Spleen (tissue), 11 donors: ENCODE results near the gene SLC1A4. TPM values are rescaled to one million over a fixed set of nuclear protein-coding genes. Genes with fewer than 3 reads are reported as not detected.

Source experiments
- DNase-seq: peaks from one replicate; pipeline ENCODE4 v3.0.0-alpha.2; 2020
- H3K27ac ChIP-seq, 8 donors: fragments of 200-600 bp; sonication (generic) in 7 of 8; 1 replicate in 4 of 8; 2 replicates in 4 of 8; pipeline versions ENCODE4 v1.5.0 to v1.8.0; 2016 to 2021; ENCODE audit warnings: inconsistent platforms in 4 of 8, mild to moderate bottlenecking in 4 of 8, moderate library complexity in 1 of 8
- H3K27me3 ChIP-seq, 7 donors: fragments of 200-600 bp; sonication (generic) in 6 of 7; replicated peaks in 1 of 7; 1 replicate in 4 of 7; 2 replicates in 3 of 7; pipeline versions ENCODE4 v1.5.0 to v1.8.0; 2016 to 2021; ENCODE audit warnings: inconsistent platforms in 3 of 7, mild to moderate bottlenecking in 1 of 7
- H3K36me3 ChIP-seq, 6 donors: fragments of 200-600 bp; sonication (generic) in 5 of 6; 1 replicate in 4 of 6; 2 replicates in 2 of 6; pipeline versions ENCODE4 v1.5.0 to v1.8.0; 2016 to 2021; ENCODE audit warnings: inconsistent platforms in 2 of 6
- H3K4me1 ChIP-seq, 6 donors: fragments of 200-600 bp; sonication (generic) in 5 of 6; 1 replicate in 3 of 6; 2 replicates in 3 of 6; pipeline versions ENCODE4 v1.5.0 to v1.8.0; 2016 to 2021; ENCODE audit warnings: inconsistent platforms in 3 of 6
- H3K4me3 ChIP-seq, 8 donors: fragments of 200-600 bp; sonication (generic) in 7 of 8; 1 replicate in 4 of 8; 2 replicates in 4 of 8; pipeline versions ENCODE4 v1.5.0 to v1.8.0; 2016 to 2021; ENCODE audit warnings: inconsistent platforms in 4 of 8, mild to moderate bottlenecking in 4 of 8, moderate library complexity in 2 of 8
- H3K9me3 ChIP-seq, 8 donors: fragments of 200-600 bp; sonication (generic) in 7 of 8; 1 replicate in 4 of 8; 2 replicates in 4 of 8; pipeline versions ENCODE4 v1.5.0 to v1.8.0; 2016 to 2021; ENCODE audit warnings: inconsistent platforms in 4 of 8
- CTCF ChIP-seq, 11 experiments: fragments of 200-600 bp in 7 of 11; fragments of 450-650 bp in 4 of 11; sonication (generic) in 4 of 11; IDR thresholded peaks in 8 of 11; conservative IDR thresholded peaks in 3 of 11; 1 replicate in 7 of 11; 2 replicates in 4 of 11; pipeline versions ENCODE4 v1.4.0 to v1.8.0; 2016 to 2021; ENCODE audit warnings: antibody characterized with exemption in 11 of 11, inconsistent platforms in 4 of 11, mild to moderate bottlenecking in 1 of 11
- POLR2AphosphoS5 ChIP-seq, 3 donors: sonication (generic); formaldehyde crosslinking; IDR thresholded peaks; one replicate each; pipeline ENCODE4 v1.5.1; 2017; ENCODE audit warnings: antibody characterized with exemption in 3 of 3
- WGBS, 5 donors: extraction: QIAGEN DNeasy Blood & Tissue Kit in 3 of 5; methylation state at CpG; one replicate each; pipeline versions ENCODE4 v1.1.5 to v1.1.7; 2013 to 2018; 5-methylcytosine and 5-hydroxymethylcytosine counted together
- intact Hi-C: fragments of 100-400 bp; cut with DNase I; formaldehyde crosslinking; loops from one replicate; pipeline ENCODE4 v1.15.0; 2023; ENCODE audit warnings: low total_unique reads
- polyA plus RNA-seq, 3 donors: library from polyadenylated mRNA; stranded (reverse); fragments of 200-250 nt; gene quantifications; one replicate each; pipeline ENCODE4 v1.2.1, GENCODE V29; 2013
- small RNA-seq, 4 donors: library from RNA; depleted of rRNA; stranded (forward); fragments of <200 nt; gene quantifications; one replicate each; pipeline ENCODE3, GENCODE V24; 2016
- total RNA-seq, 7 donors: library from RNA; depleted of rRNA in 3 of 7; stranded (reverse); fragments of >200 nt in 3 of 7; fragmentation: NEBNext Ultra II Directional in 4 of 7; extraction: Animal tissue kit (Norgen Biotek cat#: 25700) in 4 of 7; gene quantifications; one replicate each; pipeline versions ENCODE4 v1.1.0 to v1.2.1, GENCODE V29; 2016 to 2021
- donor health status: healthy with polysubstance abuse.
- donor health status: DM: no; HTN: no; CAD: no; lungs with moderate emphysema.
- donor health status: DM: no; HTN: no; CAD: no.
- donor health status: Bipolar disorder and iron deficiency.
- donor health status: healthy.
- donor health status: DM: no; HTN: no; CAD: no.
- donor health status: DM: yes; HTN: yes; CAD: no.

SLC1A4 gene
- total and polyA plus RNA-seq, 10 donors = 2.5 to 32.0 (median 15.7) TPM

- Histone ChIP-seq H3K27ac (peak overlapping the region in 3 of 8 donors; percentile 1 to 46 (median 26)), H3K36me3 (peaks cover 0 to 83% (median 38%) of the 10 kb centered on the region in 6 donors), H3K9me3 (no peaks in the 10 kb centered on the region), H3K27me3 (no peaks in the 10 kb centered on the region), H3K4me1 (peaks cover 26 to 70% (median 48%) of the 10 kb centered on the region in 6 donors), H3K4me3 (no peak overlapping the region)
- TF ChIP-seq CTCF (IDR thresholded peaks at IDR 0.05 in 8 of 11, conservative IDR thresholded peaks at IDR 0.05 in 3 of 11) (no peak), POLR2AphosphoS5 (IDR thresholded peaks at IDR 0.05) (peak; percentile 6 to 65 (median 31))
- no peak for DNase-seq
- 82 to 88% (median 87%) methylated on average over 16 to 20 of the region's 20 CpGs for WGBS, 5 donors
- intact Hi-C loops = no loop called here
These were observed 83.2 kb downstream of the SLC1A4 start for GRCh38 chr2:65072181-65072970.

Small RNA genes within 50 kb of the gene (small RNA-seq; reads per million reads assigned to genes)
- gene RNU6-548P = 0 reads per million in 4 donors

Other genes with a start within 250 kb of the SLC1A4 start
- 10 to 100 TPM; 16.6 to 26.7 (median 22.2) TPM for gene CEP68, start 67.0 kb downstream of the SLC1A4 start, total RNA-seq
- 1 to 10 TPM; 5.2 to 7.0 (median 5.7) TPM for gene CEP68, start 67.0 kb downstream of the SLC1A4 start, polyA plus RNA-seq
- 100 to 1,000 TPM in 2 of 7 donors, 10 to 100 TPM in 5; 83.9 to 101 (median 92.0) TPM for gene RAB1A, start 140.7 kb downstream of the SLC1A4 start, total RNA-seq
- gene RAB1A, start 140.7 kb downstream of the SLC1A4 start, polyA plus RNA-seq = 10 to 100 TPM; 47.7 to 83.0 (median 63.5) TPM
- 100 to 1,000 TPM; 172 to 348 (median 338) TPM for gene ACTR2, start 238.4 kb downstream of the SLC1A4 start, total RNA-seq
- gene ACTR2, start 238.4 kb downstream of the SLC1A4 start, polyA plus RNA-seq = 100 to 1,000 TPM; 106 to 146 (median 130) TPM